GM21825 (cell line): ENCODE data around the gene CDK15.
"Not testable (repeated sequence)": the region's sequence is repeated elsewhere in the genome, so short reads cannot be mapped to it uniquely, and the experiment has no call there.

Experiments used
- ATAC-seq: cut with Tn5 transposase; IDR thresholded peaks from one replicate; pipeline ENCODE4 v1.9.1; 2021; ENCODE audit warnings: mild to moderate bottlenecking, moderate library complexity; ENCODE audit not compliant: unreplicated experiment

The CDK15 gene

GRCh38 chr2:201806442-201807170, at the start of gene CDK15:
Gene CDK15 (plus strand): TSS chr2:201806537. CDS start chr2:201806665, 128 bp downstream.
- no peak for ATAC-seq

GRCh38 chr2:201758234-201758633, 48.1 kb upstream of the CDK15 start:
- ATAC-seq = no peak

GRCh38 chr2:201758873-201759272, 47.5 kb upstream of the CDK15 start:
- ATAC-seq = no peak

GRCh38 chr2:201759567-201759966, 46.8 kb upstream of the CDK15 start:
- no peak for ATAC-seq

- ATAC-seq = no peak
Measured at GRCh38 chr2:201761101-201761500, 45.2 kb upstream of the CDK15 start.

- not testable (repeated sequence) for ATAC-seq
Measured at GRCh38 chr2:201764469-201764868, 41.9 kb upstream of the CDK15 start.

GRCh38 chr2:201765799-201766198, 40.5 kb upstream of the CDK15 start:
- ATAC-seq = no peak

- no peak for ATAC-seq
Measured at GRCh38 chr2:201768918-201769317, 37.4 kb upstream of the CDK15 start.

- ATAC-seq = no peak
Measured at GRCh38 chr2:201769666-201770373, 36.5 kb upstream of the CDK15 start.

GRCh38 chr2:201773990-201774389, 32.3 kb upstream of the CDK15 start:
- ATAC-seq = no peak

GRCh38 chr2:201774546-201774945, 31.8 kb upstream of the CDK15 start:
- no peak for ATAC-seq

- ATAC-seq = no peak
Measured at GRCh38 chr2:201775326-201775725, 31.0 kb upstream of the CDK15 start.

GRCh38 chr2:201777043-201777442, 29.3 kb upstream of the CDK15 start:
- no peak for ATAC-seq

GRCh38 chr2:201777869-201778268, 28.5 kb upstream of the CDK15 start:
- no peak for ATAC-seq

GRCh38 chr2:201779901-201780673, 26.2 kb upstream of the CDK15 start:
- no peak for ATAC-seq

GRCh38 chr2:201780674-201781493, 25.5 kb upstream of the CDK15 start, which contains the start of gene ALS2:
Gene ALS2 (minus strand): TSS chr2:201780933. CDS start chr2:201768885, 12,048 bp downstream.
- ATAC-seq = peak; percentile 97

GRCh38 chr2:201781557-201782051, 24.7 kb upstream of the CDK15 start:
- no peak for ATAC-seq

GRCh38 chr2:201784563-201784962, 21.8 kb upstream of the CDK15 start:
- no peak for ATAC-seq

GRCh38 chr2:201785135-201785534, 21.2 kb upstream of the CDK15 start:
- ATAC-seq = no peak

- ATAC-seq = no peak
Measured at GRCh38 chr2:201786471-201786870, 19.9 kb upstream of the CDK15 start.
